GM18499 (cell line): Measurements from ENCODE around the gene STH.

Experiments
- ATAC-seq: cut with Tn5 transposase; IDR thresholded peaks from one replicate; pipeline ENCODE4 v1.9.1; 2021; ENCODE audit warnings: moderate number of reproducible peaks; ENCODE audit not compliant: insufficient read depth, unreplicated experiment

STH gene

DNA sequence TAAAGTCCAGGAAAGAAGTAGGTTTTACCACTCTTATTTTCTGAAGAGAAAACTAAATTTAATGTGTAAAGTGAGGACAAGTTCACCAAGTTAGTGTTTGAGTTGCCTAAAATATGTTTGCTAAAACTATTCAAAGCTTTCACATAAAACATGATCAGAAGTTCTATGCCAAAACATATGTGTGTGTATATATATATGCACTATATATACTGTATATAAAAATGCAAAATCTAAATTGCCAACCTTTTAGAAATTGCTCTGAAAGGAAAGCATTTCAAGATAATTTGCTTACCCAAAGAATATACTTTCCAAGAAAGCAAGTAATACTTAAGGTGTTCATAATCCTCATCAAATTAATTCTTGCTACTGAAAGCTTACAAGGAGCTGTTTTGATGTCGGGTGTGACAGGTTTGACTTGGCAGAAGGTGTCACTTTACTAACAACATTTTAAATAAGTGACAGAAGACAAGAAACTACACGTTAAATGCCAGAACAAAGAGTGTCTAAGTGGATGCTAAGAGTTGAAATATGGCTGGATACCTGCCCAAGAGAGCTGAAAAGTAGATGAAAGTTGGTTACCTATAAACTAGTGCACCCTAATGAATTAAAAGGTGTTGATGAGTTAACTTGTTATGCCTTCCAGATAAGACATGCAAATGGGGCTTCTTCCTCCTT, 32.3 kb upstream of the STH start:
- no peak for ATAC-seq

DNA sequence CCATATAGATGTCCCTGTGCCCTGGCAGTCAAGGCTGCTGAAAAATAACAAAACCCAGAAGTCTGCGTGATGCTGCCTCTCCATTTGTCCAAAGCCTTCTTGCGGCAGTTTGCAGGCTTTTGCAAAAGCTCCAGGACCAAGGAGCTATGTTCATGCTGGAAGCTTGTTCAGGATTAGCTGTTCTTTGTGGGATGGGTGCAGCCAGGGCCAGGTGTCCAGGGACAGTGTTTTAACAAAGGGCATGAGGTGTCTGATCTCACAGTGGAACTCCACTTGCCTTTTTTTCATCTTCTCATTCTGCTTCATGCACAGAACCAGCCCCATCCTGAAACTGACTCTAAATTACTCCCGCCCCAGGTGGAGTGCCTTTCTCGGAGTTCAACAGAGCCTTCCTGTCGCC, 31.7 kb upstream of the STH start:
- no peak for ATAC-seq

DNA sequence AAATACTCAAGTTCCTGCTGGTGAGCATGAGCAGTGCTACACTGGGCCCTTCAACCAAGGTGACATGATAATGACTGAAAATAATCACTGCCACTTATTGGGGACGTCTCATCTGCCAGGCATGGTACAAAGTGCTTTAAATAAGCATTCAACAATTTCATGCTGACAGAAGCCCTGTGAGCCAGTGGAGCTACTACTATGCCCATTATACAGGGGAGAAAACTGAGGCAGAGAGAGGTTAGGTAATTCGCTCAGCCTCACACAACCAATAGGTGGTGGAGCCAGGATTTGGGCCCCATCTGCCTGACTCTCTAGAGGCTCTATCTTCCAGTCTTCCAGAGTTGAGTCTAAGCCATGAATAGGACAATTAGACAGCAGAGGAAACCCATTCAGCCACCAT, 30.3 kb upstream of the STH start:
- no peak for ATAC-seq

DNA sequence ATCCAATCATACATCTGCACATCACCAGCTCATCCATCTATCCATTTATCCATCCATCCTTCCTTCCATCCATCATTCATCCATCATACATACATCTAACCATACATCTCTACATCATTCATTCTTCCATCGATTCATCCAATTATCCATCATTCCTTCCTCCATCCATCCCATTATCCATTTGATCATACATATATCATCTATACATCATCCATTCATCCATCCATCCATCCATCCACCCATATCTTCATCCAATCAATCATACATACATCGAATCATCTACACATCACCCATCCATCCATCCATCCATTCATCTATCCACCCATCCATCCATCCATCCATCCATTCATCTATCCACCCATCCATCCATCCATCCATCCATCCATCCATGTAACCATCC, 29.3 kb upstream of the STH start:
- no peak for ATAC-seq

DNA sequence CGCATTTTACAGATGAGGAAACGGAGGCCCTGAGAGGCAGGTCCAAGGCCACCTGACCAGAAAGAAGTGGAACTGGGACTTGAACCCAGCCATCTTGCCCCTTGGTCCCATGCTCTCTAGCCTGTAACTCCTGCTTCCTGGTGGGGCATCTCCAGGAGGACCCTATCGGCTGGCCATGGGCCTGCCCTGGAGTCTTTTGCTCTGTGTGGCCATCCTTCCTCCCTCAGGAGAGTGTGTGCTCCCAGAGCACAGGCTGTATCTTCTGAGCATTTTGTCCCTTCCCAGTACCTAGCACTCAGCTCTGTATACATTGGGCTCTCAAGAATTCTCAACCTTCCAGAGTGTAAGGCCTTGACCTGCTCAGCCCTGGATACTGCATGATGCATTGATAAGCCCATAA, 28.4 kb upstream of the STH start:
- no peak for ATAC-seq

DNA sequence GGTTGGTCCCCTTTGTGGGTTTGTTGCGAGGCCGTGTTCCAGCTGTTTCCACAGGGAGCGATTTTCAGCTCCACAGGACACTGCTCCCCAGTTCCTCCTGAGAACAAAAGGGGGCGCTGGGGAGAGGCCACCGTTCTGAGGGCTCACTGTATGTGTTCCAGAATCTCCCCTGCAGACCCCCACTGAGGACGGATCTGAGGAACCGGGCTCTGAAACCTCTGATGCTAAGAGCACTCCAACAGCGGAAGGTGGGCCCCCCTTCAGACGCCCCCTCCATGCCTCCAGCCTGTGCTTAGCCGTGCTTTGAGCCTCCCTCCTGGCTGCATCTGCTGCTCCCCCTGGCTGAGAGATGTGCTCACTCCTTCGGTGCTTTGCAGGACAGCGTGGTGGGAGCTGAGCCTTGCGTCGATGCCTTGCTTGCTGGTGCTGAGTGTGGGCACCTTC, 27.3 kb upstream of the STH start:
- ATAC-seq = no peak

DNA sequence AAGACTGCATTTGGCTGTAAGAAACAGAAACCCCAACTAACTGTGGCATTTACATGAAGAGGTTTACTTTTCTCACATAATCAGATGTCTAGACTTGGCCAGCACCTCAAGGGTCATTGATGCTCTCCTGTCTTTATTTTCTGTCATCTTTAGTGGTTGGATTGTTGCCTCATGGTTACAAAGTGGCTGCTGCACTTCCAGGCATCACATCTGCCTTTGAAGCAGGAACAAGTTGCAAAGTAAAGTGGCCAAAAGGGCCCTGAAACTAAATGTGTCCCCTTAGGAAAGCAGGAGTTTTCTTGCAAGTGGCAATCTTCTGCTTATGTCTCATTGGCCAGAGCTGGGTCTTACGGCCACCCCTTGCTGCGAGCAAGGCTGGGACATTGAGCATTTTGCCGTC, 26.5 kb upstream of the STH start:
- ATAC-seq = no peak

DNA sequence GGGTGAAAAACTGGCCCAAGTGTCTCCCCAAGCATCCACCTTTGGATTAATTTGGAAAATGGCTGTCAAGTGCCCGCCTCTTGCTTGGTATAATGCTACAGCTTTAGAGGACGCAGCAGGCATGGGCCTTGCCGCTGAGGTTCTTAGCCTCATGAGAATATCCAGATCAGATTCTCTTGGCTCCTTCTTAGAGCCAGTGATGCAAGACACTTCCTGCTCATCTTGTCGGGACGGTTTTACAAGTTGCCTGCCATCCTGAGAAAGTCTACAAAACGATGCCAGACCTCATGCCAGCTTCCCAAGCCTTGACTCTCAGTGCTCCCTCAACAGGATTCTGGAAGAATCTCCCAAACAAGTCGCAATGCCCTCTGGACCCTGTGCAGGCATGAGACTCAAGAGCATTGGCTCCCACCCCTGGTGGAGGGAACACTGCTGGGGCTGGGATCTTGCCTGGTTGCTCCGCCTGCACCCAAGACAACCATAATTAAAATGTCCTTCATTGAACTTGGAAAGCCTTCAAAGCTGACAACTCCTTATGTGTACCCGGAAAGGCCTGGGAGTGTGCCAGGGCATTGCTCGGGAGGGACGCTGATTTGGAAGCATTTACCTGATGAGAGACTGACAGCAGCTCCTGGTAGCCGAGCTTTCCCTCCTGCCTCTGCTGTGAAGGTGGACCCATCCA, 25.8 kb upstream of the STH start:
- ATAC-seq = no peak

DNA sequence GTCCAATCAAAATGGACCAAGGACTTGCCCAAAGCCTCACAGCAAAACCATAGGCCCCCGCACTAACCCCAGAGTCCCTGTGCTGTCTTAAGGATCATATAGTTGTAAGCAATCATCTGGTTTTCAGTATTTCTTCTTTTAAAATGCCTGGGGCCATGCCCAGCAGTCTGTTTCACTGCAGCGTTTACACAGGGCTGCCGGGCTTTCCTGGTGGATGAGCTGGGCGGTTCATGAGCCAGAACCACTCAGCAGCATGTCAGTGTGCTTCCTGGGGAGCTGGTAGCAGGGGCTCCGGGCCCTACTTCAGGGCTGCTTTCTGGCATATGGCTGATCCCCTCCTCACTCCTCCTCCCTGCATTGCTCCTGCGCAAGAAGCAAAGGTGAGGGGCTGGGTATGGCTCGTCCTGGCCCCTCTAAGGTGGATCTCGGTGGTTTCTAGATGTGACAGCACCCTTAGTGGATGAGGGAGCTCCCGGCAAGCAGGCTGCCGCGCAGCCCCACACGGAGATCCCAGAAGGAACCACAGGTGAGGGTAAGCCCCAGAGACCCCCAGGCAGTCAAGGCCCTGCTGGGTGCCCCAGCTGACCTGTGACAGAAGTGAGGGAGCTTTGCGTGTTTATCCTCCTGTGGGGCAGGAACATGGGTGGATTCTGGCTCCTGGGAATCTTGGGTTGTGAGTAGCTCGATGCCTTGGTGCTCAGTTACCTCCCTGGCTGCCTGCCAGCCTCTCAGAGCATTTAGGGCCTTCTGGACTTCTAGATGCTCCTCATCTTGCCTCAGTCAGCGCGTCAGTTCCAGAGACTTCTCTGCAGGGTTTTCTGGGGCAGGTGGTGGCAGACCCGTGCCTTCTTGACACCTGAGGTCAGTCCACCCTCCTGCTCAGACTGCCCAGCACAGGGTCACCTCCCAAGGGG, 24.8 kb upstream of the STH start:
- ATAC-seq = no peak

DNA sequence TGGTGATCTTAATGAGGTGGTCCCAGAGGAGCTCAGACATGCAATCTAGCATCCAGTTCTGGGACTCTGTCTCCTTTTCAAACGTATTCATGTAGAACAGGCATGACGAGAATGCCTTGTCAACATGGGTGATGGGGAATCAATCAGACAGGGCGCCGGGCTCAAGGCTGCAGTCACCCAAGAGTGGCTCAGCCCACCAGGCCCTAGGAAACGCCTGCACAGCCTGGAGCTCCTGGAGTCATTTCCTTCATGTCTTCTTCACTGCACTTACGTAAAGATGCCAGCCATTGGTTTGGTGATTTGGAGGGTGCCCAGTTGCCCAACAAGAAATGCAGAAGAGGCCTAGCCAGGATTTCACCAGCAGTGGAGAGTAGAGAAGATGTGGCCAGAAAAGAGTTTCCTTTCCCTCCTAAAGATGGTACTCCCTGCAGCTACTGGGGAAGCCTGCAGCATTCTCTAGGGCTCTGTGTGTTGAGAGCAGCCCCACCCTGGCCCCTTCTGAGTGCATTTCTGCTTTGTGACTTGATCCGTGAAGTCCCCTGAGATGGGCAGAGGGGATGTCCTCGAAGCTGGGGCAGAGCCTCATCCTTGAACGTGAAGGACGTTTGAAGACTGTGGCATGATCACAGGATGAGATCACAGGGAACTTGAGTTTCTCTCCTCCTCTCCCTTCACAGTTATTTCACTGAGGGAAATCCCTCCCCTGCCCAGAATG, 24.0 kb upstream of the STH start:
- ATAC-seq = no peak

DNA sequence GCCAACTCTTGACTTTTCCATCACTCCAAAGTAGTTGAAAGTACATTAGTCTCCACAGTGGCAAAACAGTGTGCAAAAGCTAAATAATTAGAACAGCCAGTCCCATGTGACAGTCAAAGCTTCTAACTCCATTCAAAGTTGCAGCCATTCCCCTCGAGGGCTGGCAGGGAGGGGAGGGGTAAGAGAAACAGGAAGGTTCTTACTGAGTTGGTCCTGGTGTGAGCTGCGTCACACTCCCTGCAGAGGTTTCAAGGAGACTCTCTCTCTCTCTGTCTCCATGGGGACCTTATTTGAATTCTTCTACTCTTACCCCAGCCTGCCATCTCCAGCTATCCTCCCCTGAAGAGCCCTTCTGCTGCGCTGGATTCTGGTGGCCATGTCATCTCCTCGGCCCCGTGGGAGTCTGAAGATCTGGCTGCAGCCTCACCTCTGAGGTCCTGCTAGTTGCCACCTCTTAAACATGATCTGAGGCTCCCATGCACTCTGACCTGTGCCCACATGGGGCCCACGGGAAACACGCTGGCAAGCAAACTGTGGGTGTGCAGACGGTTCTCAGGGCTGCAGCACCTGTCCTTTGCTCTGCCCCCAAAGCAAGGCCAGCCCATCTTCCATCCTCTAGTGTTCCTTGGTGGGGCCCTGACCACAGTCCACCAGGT, 23.3 kb upstream of the STH start:
- no peak for ATAC-seq

DNA sequence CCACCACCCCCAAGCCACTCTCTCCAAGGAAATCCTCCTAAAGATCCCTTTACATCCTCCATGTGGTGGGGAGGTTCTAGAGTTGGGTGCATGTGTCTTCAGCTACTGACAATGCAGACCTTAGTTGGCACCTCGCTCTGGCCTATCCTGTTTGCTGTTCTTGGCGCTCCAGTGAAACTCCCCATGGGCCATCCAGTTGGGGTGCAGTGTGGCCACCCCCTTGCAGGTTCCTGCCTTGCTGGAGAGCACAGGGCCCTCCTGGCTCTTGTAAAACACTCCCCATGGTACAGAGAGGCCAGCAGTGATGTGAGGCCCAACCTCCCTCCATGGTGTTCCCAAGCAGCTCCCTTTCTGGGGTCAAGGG, 22.7 kb upstream of the STH start:
- no peak for ATAC-seq

DNA sequence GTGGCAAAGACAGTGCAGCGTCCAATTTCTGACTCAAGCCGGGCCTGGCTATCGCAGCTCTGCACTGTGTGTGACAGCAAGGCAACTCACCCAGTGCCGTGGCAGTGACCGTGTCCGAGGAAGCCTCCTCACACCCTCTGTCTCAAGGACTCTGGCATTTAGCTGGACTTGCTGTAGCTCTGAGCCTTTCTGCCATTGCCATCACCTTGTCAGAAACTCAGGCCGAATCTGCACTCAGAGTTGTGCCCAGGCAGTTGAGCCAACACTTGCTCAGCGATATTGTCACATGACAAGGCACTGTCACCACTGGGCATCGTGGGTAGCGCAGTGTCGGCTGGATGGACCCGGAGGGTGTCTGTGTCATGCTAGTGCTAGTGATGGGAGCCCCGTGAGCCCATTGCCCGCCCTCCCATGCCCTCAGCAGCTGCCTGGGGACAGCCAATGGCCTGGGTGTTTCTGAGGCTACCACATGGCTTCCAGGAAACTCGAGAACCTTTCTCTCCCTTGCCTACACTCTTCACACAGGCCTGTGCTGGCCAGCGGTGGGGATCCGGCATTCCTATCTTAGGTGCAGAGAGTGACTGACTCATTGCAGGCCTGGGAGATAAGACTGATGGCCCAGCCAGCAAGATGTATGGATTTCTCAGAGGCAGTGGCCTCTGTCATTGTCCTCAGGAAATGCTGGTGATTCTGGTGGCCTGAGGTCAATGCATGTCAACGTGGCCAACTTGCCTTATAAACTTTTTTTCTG, 22.1 kb upstream of the STH start:
- ATAC-seq = no peak

DNA sequence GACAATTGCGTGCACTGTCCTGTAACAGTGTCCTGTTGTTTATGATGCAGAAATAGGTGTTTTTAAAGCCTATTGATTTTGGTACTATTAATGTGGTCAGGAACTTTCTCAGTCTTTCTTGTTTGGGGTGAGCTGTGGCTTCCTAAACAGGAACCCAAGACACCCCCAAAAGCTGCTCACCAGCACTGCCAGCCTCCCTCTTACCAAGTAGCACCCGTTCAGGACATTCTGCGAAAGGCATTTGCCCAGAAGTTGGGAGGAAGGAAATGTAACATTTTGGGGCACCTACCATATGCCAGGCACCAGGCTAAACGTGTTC, 21.6 kb upstream of the STH start:
- ATAC-seq = no peak

DNA sequence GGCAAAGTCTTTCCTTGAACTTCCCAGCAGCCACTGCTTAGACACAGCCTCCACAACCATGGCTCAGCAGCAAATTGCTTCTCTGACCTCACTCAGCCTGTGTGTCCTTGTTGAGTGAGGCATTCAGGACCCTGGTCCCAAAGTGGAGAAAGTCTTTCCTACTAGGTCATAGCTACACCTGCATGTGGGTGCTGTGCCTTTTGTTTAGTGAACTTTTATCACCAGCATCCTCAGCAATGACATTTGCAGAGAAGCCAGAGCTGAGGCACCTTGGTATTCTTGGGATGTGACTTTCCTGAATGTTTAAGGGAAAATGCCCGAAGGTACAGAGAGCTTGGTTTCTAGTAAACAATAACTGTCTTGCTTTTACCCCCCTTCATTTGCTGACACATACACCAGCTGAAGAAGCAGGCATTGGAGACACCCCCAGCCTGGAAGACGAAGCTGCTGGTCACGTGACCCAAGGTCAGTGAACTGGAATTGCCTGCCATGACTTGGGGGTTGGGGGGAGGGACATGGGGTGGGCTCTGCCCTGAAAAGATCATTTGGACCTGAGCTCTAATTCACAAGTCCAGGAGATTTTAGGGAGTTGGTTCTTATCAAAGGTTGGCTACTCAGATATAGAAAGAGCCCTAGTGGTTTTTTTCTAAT, 20.9 kb upstream of the STH start:
- no peak for ATAC-seq

DNA sequence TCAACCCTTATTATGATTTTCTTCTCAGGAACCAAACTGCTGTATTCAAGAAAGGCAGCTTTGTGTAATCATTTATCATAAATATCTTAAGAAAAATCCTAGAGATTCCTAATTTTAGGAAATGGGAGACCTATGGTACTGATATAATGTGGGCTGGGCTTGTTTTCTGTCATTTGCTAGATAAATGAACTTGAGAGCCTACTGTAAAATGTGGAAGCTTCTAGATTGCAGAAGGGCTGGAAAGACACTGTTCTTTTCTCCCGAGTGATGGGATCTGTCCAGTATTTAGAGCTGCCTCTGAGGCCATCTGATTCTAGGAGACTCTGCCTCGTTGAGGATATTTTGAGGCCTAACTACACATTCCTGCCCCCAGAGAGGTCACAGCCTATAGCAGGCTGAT, 19.9 kb upstream of the STH start:
- ATAC-seq = no peak

DNA sequence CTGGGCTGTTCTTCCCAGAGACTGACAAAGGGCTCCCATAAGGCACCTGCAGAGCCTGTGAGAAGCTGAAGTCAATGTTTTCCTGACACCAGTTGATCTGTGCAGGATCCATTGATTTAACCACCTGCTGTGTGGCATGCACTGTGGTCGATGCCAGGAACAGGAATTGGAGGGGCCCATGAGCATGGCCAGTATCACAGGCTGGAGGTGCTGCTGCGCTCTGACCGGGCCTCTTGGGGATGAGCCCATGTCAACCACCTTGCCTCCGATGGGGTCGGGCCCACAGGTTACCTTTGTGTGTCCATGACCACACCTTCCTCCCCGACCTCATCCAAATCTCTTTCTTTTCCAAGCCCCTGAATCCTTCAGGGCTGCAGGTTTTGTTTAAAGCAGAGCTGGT, 18.2 kb upstream of the STH start:
- no peak for ATAC-seq

DNA sequence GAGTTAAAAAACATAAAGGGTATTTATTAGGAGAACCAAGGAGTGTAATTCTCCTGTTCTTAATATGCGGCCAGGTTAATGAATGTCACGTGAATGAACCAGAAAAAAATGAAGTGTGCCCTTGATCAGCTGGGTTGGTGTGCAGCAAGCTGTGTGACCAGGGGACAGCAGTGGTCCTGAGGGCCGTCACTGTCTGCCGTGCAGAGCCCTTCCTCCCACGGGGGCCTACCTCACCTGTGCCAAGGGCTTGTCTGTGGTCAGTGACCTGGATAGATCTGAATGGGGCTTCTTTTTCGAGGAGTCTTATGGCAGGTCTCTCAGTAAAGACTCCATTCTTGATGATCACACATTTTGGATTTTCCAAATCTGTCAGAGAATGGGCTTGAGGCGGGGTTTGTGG, 17.7 kb upstream of the STH start:
- ATAC-seq = no peak
